Stimulated activated CD4-positive, alpha-beta T cell treated with anti-CD3 and anti-CD28 coated beads, Interleukin-1b, Interleukin-23, amount 100 ng/mL, for 4 hours (primary cell): ENCODE measurements around the gene PWWP2B.

Source experiments
- DNase-seq, 2 donors: peaks; one replicate each; pipeline ENCODE4 v3.0.0-alpha.2; 2020; ENCODE audit warnings: low read depth in 2 of 2

Gene PWWP2B

DNA sequence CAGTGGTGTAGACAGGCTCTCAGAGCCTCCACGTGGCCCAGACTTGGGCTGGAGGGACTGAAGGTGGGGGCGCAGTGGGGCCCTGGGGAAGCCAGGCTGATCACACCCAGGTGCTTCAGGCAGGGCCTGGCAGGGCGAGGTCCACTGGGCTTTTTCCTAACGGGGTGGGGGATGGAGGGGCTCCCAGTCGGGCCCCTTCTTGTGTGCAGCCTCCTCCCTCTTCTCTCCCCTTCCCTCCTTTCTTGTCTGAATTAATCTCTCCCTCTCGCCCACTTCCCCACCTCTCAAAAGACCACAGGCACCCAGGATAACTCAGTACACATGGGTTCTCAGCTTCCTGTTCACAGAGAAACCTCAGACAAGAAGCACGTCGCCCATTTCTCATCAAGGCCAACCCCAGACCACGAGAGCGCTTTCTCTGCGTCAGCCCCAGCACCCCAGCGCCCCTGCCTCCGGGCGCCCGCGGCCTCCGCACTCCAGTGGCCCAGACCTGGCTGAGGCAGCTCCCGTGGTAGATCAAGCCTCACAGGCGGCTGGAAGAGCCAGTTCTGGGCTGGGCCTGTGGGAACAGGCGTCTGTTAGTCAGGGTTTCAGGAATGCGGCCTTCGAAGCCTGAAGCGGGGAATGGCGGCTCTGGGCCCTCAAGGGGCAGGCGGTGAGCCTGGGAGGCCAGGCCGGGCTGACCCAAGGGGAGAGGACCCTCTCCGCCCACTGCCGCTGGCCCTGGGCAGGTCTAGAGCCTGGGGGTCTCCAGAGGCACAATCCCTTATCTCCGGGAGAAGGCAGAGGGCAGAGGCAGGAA lies 50.6 kb downstream of the PWWP2B start:
- peak; percentile 43 to 55 for DNase-seq

DNA sequence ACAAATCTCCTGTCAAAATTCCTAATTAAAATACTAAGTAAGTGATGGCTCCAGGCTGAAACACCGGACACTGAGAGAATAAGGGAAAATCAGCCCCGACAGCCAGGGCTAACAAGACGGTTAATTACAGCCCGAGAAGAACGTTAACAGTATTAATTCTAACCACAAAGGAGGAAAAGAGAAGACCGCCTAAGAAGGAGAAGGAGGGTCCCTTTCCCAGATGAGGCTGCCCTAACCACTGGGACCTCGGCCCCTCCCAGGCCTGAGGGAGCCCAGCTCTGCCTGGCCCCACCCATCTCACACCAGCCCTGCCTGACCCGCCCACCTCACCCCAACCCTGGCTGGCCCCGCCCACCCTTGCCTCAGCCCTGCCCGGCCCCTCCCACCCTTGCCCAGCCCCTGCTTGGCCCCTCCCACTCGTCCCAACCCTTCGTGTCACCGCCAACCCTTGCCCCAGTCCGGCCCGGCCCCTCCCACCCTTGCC lies 51.3 kb downstream of the PWWP2B start:
- DNase-seq, result peak in 1 of 2 donors; percentile 29

DNA sequence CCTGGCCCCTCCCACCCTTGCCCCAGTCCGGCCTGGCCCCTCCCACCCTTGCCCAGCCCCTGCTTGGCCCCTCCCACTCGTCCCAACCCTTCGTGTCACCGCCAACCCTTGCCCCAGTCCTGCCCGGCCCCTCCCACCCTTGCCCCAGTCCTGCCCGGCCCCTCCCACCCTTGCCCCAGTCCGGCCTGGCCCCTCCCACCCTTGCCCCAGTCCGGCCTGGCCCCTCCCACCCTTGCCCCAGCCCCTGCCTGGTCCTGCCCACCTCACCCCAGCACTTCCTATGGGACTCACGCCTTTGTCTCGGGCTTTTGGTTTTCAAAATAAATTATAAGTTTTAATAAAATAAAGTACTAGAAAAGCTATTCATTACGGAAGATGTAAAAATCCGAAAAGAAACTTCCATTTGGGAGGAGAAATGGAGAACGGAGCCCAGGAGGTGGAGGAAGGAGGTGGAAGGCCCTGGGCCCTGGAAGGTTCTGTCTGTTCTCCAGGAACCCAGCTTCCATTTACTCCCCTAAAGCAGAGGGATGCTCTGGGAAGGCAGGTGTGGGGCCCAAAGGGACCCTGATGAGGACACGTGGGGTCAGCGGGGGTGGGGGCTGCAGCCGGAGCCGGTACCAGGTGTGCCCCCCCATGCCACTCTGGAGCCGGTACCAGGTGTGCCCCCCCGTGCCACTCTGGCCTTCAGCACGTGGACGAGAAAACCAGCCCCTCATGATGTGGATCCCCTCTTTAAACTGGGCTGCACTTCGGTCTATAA lies 52.2 kb downstream of the PWWP2B start:
- DNase-seq, result no peak

DNA sequence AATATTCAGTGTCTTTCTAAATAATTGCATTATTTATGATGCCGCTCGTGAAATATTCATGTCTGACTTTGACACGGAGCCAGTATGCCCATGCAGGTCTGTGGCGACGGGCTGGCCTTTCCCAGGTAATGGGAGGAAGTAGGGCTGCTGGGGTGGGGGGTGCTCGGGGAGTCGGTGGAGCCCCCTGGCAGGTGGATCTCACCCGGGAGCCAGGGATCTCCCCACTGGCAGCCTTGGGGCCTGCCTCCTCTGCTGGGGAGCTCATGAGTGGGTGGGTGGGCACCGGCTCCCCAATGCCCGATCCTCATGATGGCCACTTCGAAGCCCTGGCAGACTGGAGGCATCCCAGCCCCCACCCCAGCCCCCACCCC lies 52.8 kb downstream of the PWWP2B start:
- no peak for DNase-seq

DNA sequence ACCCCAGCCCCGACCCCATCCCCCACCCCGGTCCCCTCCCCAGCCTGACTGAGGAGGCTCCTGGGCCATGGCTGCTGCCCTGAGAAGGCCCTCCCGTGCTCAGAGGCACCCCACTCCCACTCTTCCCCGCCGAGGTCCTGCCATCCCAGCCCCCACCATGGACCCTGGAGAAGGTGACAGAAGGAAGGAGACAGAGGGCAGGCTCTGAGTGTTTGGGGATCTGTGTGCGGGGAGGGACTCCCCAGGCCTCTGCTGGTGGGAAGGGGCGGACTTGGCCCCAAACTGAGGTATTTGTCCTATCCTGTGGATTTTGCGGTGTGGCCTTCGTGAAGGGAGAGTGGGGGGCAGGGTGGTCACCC lies 53.4 kb downstream of the PWWP2B start:
- no peak for DNase-seq

DNA sequence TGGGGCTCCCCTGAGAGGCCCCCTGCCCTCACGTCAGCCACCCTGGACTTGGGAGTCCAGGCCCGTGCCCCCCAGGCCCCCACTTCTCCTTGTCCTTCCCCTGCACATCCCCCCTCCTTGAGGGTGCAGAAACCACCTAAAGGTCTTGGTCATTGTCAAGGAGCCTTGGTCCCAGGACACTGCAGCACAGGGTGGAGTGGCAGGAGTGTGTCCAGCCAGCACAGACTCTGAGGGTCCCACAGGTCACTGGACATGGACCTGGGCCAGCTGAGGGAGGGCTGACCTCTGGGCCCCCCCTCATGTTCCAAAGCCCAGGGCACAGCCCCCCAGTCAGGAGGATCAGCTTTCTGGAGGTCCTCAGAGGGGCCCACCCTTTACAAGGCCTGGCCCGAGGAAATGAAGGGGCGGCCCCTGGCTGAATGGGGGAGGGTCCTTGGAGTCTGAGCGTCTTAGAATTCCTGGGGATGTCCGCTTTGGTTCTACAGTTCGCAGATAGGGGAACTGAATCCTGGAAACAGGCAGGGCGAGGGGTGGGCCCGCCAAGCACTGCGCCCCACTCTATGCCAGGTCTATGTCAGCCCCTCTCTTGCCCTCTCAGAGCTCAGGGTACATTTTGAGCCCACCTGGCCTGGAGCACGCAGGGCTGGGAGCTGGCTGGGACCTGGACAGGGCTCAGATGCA lies 54.0 kb downstream of the PWWP2B start:
- no peak for DNase-seq

DNA sequence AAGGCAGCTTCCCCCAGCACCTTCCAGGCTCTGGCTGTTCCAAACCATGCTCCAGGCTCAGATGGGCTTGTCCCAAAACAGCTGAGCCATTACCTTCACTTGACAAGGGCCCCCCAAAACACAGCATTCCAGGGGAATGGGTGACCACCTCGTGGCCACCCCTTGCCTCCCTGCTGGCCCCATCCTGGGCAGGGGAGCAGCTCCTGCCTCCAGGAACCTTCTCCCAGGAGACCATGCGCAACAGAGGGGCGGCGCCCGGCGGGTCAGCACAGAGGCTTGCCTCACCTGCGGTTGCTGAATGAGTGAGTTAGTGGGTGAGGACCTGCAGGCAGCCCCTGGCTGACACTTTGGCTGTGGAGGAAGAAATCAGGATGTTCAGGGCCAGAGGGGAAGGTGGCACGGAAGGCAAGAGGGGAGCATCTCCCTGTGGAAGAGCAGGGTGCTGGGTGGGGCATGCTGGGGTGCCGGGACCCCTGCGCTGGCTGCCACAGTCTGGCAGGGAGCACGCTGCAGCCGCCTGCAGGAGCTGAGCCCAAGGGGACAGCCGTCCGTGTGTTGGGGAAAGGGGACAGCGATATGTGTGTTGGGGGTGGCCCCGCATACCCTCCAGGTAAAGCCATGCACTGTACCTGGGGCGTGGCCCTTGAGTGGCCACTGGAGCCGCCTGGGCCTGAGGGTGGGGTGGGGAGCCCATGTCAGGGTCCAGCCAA lies 54.7 kb downstream of the PWWP2B start:
- DNase-seq, result no peak

DNA sequence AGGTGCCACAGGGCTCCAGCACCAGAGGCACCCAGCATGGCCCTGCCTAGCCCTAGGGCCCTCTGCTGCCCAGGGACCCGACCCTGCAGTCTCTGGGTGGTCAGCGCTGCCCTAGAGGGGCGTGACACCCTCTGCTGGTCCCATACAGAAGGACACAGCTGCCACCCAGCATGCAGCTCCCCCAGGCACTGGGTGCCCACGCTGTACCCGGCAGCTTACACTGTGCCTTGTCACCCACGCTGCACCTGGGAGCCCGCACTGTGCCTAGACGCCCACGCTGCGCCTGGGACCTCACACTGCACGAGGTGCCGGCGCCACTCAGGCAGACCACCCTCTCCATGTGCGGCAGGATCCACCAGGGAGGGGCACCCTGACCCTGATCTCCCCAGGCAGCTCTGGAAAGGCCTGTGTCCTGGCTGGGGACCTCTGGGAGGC lies 55.2 kb downstream of the PWWP2B start:
- peak in 1 of 2 donors; percentile 49 for DNase-seq

DNA sequence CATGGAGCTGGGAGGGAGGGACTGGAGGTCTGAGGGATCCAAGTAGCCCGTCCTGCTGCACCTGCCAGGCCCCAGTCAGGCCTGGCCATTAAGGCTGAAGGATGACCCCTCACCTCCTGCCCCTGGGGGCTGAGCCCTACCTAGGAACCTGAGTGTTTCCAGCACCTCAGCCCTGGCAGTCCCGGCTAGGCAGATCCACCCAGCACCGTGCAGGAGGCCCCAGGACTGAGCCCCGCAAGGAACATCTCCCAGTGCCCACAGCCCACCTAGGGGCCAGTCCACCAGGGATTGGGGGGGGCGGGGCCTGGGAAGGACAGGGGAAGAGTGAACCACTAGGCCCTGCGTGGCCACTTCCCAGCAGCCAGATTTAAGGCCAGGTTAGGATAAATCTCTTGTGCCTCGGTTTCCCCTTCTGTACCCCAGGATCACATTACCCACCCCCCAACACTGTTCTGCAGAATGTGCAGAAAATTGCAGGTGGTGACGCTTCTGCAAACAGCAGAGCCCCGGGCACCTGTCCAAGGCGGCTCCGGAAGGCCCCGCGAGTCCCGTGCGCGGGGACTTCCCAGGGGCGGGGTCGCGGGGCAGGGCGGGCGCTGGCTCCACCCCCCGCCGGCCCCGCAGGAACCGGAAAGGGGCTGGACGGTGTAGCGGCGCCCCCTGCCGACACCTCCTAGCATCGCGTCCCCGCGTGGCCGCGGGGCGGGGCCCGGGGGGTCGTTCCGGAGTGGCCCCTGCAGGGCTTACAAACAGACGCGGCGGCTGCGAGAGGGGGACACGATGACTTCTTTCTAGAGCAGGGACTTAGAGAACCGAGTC lies 55.9 kb downstream of the PWWP2B start:
- DNase-seq, result peak; percentile 89 to 91

DNA sequence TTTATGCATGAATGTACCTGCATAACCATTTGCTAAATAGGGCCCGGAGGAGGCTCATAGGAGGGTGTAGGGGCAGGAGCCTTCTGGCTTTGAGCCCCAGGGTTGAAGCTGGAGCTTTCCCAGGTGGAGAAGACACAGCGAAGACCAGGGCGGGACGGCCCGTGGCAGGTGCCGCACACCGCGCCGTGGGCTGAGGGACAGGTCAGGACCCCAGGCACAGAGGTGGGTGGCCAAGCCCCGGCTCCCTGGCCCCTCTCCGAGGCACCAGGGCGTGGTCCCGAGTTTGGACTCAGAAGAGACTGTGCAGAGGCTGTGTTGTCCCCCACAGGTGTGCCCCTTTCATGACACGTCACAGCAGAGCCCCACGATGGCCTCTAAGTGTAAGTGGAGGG lies 56.5 kb downstream of the PWWP2B start:
- no peak for DNase-seq

DNA sequence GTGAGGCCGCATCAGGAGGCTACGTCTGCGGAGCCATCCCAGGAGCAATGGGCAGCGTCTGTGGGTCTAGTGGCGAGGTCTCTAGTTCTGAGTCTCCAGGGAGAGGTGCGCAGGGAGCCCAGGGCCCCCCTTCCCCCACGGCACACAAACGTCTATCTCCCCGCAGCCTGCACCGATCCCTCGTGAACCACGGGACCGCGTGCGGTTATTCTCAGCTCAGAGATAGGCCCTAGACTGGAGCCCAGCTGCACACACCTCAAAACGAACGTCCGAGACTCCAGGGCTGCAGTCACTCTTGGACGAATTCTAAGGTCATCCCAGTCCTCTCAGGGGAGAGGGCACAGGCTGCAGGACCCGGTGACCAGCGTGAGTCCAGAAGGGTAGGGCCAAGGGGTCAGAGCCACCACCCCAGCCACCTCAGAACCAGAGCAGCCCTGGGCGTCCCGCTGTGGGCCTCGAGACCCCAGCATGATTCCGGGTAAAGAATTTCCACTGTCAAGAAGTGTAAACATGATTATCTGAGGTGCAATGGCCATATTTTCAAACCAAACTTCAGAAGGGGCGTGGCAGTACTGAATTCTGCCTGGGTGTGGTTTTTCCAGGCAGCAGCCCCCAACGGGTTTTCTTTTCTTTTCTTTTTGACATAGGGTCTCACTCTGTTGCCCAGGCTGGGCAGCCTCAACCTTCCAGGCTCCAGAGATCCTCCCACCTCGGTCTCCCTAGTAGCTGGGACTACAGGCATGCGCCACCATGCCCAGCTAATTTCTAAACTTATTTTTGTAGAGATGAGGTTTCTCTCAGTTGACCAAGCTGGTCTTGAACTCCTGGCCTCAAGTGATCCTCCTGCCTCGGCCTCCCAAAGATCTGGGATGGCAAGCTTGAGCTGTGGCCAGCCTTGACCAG lies 57.5 kb downstream of the PWWP2B start:
- no peak for DNase-seq

DNA sequence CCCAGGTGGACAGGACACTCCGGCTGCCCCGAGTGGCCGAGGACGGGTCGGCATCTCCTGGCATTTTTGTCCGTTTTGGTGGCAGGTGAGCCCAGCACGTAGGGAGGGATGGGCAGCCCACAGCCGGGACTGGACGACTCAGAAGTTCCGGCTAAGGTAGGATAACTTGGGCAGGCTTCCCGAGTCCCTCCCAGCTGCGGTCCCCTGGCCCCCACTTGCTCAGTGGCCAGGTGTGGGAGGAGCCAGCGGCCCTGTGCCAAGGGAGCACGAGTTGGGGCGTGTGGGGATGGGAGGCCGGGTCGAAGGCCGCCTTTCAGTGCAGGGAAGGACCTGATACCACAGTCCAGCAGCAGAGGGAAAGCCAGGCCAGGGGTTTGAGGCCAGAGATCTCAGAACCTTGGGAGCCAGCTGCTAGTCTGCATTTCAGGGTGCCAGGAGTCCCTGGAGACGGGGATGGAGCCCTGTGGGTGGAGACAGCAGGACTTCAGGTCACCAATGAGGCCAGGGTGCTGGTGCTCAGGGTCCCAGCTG lies 58.5 kb downstream of the PWWP2B start:
- DNase-seq, result no peak

DNA sequence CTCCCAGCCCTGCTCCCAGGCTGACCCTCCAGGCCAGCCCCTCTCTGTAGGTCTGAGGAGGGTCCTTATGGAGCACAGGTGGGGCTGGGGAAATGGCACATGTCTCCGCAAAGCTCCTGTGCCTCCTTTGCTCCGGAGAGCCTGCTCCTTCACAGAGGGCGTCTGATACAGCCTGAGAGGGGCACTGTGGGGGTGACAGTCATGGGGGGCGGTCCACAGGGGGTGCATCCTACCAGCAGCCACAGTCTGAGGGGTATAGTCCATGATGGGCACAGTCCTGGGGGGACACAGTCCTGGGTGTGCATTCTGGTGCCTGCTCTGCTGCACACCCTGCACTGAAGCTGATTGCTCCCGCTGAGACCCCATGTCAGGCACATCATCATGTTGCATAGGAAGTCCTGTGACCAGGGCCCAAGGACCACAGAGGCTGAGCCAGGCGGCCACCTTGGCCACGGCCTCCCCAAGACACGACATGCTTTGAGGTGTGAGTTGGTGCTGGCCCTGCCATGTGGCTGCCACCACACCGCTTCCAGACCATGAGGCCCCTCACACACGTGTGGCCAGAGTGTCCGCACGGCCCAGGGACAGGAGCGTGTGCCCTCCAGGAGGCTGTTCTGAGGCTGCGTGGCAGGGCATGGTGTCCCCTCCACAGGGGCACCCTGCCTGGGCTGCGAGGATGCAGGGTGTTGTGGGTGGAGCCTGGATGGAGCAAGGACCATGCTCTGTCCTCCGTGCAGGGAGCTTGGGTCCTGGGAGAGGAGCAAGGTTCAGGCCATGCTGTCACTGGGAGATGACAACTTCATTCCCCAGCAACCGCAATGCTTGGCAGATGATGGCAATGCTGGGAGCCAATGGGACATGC lies 59.2 kb downstream of the PWWP2B start:
- no peak for DNase-seq

DNA sequence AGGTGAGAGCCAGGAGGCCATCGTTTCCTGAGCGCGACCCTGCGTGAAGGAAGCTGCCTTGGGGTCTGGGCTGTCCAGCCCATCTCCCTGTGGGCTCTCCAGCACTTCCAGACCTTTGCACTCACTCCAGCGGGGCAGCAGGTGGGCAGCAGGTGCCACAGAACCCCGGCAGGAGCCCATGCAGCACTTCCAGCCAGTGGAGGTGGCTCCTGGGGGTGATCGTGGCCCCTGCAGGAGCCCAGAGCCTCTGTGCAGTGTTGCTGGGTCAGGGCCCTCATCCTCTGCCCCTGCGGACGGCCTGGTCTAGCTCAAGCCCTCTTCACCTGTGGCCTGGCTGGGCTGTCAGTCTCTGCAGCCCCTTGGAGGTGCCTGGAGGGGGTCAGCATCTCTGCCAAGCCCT lies 59.9 kb downstream of the PWWP2B start:
- DNase-seq, result no peak

DNA sequence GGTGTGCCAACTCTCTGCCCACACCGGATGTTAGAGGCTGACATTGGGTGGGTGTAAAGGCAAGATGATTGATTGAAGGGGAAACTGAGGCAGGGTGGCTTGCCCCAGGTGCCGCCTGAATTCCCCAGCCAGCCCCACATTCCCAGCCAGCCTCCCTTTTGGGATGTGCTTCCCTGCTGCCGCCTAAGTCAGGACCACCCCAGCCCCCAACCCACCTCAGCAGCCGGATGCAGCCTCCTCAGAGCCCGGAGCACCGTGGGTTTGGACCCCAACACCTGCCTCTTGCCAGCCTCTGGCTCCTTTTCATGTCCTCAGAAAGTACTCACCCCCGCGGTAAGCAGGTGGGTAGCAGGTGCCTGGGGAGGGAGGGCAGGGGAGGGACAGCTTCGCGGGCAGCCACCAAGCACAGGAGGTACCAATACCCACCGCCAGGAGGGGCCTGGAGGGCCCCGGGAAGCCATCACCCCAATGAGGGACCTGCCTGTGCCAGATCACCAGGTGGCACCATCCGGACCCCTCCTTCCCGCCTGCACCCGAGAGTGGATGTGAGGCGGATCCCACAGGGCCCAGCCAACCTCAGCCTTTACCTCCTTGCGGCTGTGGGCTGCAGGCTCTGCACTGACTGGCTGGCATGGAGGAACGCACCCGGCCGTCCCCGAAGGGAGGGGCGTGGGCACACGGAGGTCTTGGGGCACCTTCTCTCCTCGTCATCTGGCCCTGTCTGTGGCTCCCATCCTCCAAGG lies 60.5 kb downstream of the PWWP2B start:
- no peak for DNase-seq

DNA sequence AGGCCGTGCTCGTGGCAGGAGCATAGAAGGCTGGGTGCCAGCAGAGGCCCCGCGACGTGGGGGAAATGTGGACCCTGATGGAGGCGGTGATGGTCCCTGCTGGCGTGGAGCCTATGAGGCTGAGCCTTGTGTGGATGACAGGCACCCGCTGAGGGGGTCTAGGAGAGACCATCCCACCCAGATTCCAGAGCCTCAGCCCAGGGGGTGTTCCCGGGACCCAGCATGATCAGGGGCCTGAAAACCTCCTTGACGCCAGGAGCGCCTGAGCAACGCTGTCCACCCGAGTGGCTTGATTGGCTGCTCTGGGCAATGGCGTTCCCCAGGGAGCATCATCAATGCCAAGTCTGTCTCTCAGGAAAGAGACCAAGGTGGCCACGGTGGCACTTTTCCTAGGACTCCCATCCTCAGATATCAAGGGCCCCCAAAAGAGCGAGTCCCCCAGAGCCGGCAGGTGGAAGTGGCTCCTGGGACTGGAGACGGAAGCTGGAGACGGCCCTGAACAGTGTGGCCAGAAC lies 61.1 kb downstream of the PWWP2B start:
- no peak for DNase-seq

DNA sequence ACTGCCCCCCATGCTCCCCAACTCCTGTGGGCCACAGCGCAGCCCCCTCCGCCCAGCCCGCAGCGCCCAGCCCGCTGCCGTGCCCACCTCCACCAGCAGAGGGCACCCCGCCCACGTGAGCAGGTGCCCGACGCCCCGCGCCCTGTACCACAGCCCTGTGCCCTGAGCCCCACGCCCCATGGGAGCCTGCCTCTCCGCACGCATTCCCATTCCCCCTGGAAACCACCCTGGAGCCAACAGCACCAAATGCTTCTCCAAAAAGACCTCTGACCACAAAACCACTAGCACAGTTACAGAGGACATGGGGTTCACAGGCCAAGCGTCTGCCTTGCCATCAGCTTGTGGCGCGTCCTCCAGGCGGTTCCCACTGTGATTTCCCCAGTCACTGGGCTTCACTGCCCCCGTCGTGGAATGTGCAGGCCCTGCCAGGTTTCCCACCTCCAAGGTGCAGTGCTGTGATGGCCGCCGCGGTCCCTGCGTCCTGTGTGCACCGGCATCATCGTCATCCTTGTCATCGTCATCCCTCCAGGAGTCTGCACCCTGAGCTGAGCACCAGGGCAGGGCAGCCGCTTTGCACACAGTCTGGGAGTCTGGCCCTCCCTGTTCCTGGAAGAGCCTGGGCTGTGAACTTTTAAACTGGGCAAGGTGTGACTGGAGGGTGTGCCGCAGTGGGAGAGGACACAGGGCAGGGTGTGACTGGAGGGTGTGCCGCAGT lies 61.7 kb downstream of the PWWP2B start:
- peak; percentile 72 to 73 for DNase-seq
